ENCODE results near the gene GOLM1. TPM values are rescaled to one million over a fixed set of nuclear protein-coding genes. Genes with fewer than 3 reads are reported as not detected.
"Not testable (repeated sequence)": the region's sequence is repeated elsewhere in the genome, so short reads cannot be mapped to it uniquely, and the experiment has no call there.

GOLM1 gene
- total and polyA plus RNA-seq, 11 donors: 1.9 to 16.8 (median 3.8) TPM

DNA sequence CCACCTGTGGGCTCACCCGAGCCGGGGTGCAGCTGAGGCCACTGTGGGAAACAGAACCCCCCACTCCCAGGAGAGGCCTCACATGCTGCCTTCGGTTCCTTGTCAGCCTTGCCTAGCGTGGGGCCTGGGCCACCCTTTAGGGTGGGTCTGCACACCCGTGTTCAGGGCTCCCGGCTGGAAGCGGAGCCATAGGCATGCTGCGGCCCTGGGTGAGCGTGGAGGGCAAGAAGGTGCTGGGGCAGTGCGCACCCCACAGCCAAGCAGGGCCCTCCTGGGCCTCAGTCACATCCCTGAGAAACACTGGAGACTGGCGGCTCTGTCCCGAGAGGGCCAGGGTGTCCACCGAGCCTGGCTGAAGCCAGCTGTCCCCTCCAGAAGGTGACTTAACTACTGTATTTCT, 41.9 kb downstream of the GOLM1 start:
- no peak for ATAC-seq
- 75 to 94% (median 93%) methylated on average over 8 to 13 of the region's 13 CpGs for WGBS, 4 donors
- TF ChIP-seq, protein P1, sequence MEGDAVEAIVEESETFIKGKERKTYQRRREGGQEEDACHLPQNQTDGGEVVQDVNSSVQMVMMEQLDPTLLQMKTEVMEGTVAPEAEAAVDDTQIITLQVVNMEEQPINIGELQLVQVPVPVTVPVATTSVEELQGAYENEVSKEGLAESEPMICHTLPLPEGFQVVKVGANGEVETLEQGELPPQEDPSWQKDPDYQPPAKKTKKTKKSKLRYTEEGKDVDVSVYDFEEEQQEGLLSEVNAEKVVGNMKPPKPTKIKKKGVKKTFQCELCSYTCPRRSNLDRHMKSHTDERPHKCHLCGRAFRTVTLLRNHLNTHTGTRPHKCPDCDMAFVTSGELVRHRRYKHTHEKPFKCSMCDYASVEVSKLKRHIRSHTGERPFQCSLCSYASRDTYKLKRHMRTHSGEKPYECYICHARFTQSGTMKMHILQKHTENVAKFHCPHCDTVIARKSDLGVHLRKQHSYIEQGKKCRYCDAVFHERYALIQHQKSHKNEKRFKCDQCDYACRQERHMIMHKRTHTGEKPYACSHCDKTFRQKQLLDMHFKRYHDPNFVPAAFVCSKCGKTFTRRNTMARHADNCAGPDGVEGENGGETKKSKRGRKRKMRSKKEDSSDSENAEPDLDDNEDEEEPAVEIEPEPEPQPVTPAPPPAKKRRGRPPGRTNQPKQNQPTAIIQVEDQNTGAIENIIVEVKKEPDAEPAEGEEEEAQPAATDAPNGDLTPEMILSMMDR (IDR thresholded peaks at IDR 0.05): no peak
- no peak for TF ChIP-seq POLR2A (IDR thresholded peaks at IDR 0.05)

DNA sequence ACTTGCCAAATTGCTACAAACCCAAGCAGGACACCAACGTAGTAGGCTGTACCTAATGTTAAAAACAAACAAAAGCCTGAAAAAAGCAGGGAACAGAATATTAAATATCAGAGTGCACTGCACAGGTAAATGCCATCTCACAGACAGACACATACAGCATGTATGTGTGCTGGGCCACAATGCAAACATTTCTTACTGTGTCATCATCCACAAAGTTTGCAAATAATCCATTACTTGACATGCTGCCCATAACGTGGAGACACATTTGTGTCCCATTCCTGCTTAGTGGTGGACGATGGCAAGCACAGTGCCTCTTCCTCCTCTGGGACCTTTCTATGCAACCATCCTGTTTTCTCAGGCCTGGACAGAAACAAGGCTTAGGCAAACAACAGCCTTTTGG, 44.7 kb downstream of the GOLM1 start:
- Histone ChIP-seq H3K27me3 (no peaks in the 10 kb centered on the region), H3K4me3 (no peak overlapping the region), H3K36me3 (no peaks in the 10 kb centered on the region), H3K27ac (no peak overlapping the region), H3K9me3 (no peaks in the 10 kb centered on the region), H3K4me1 (no peaks in the 10 kb centered on the region)
- DNase-seq (no peak), ATAC-seq (no peak)
- intact Hi-C loops (cut with DNase I): no loop called here
- WGBS, 4 donors: 75 to 90% (median 77%) methylated on average over 3 of the region's 3 CpGs
- no peak for TF ChIP-seq POLR2A (IDR thresholded peaks at IDR 0.05)
- TF ChIP-seq, protein P1 (IDR thresholded peaks at IDR 0.05): no peak

More for the DNA sequence above, 41.9 kb downstream of the GOLM1 start:
- no peaks in the 10 kb centered on the region for H3K27me3 ChIP-seq
- no peak overlapping the region for H3K27ac ChIP-seq
- H3K4me1 ChIP-seq: no peaks in the 10 kb centered on the region
- no peak overlapping the region for H3K4me3 ChIP-seq
- no peaks in the 10 kb centered on the region for H3K36me3 ChIP-seq
- DNase-seq: no peak
- no peaks in the 10 kb centered on the region for H3K9me3 ChIP-seq
- intact Hi-C loops (cut with DNase I): no loop called here

DNA sequence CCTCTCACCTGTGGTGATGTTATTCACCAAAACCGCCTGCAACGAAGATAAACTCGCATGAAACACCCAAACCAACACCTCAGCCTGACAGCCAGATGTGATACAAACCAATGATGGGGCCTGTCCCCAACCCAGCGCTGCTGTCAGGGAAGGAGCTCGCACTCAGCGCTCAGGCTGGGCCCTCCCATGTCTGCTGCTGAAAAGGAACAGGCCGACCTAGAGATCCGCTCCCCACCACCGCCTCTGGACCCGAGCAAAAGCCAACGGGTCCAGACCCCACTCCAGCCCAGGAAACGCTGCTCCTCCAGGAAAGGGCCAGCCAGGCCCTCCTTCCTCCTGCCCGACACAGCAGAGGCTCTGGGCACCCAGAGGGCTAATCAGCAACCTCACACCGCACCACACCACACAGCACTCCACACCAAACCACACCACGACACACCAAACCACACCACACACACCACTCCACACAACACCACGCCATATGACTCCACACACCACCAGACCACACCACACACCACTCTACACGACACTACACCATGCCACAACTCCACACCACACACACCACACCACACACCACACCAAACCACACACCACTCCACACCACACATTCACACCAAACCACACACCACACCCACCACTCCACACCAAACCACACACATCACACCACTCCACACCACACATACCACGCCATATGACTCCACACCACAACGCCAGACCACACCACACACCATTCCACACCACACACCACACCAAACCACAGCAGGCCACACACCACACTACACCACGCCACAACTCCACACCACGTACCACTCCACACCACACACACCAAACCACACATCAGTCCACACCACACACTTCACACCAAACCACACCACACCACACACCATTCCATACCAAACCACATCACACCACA, 46.5 kb downstream of the GOLM1 start:
- Histone ChIP-seq H3K4me3 (no peak overlapping the region), H3K4me1 (no peaks in the 10 kb centered on the region), H3K27me3 (no peaks in the 10 kb centered on the region), H3K36me3 (no peaks in the 10 kb centered on the region), H3K9me3 (no peaks in the 10 kb centered on the region), H3K27ac (no peak overlapping the region)
- TF ChIP-seq, protein P1 (IDR thresholded peaks at IDR 0.05): no peak
- TF ChIP-seq POLR2A (IDR thresholded peaks at IDR 0.05): no peak
- intact Hi-C loops (cut with DNase I): no loop called here
- WGBS, 4 donors: 88 to 93% (median 89%) methylated on average over 20 to 21 of the region's 21 CpGs
- ATAC-seq (peak in 1 of 4 donors; percentile 31), DNase-seq (no peak)

DNA sequence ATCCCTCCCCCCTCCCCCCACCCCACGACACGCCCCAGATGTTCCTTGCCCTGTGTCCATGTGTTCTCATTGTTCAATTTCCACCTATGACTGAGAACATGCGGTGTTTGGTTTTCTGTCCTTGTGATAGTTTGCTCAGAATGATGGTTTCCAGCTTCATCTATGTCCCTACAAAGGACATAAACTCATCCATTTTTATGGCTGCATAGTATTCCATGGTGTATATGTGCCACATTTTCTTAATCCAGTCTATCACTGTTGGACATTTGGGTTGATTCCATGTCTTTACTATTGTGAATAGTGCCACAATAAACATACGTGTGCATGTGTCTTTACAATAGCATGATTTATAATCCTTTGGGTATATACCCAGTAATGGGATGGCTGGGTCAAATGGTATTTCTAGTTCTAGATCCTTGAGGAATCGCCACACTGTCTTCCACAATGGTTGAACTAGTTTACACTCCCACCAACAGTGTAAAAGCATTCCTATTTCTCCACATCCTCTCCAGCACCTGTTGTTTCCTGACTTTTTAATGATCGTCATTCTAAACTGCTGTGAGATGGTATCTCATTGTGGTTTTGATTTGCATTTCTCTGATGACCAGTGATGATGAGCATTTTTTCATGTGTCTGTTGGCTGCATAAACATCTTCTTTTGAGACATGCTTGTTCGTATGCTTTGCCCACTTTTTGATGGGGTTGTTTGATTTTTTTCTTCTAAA, 51.2 kb downstream of the GOLM1 start:
- H3K4me1 ChIP-seq; DNase-seq; intact Hi-C loops (cut with DNase I); H3K27me3 ChIP-seq; H3K9me3 ChIP-seq; H3K36me3 ChIP-seq; H3K4me3 ChIP-seq; H3K27ac ChIP-seq; ATAC-seq: not testable (repeated sequence)
- WGBS, 4 donors: 93 to 96% (median 94%) methylated on average over 6 to 7 of the region's 7 CpGs

Data from heart left ventricle (tissue), 16 donors.